Kidney (tissue), 14 donors: Measurements from ENCODE around the gene BTBD9. TPM values are rescaled to one million over a fixed set of nuclear protein-coding genes. Genes with fewer than 3 reads are reported as not detected.
A peak's percentile ranks its signal among the peaks of the same experiment; 100 is the strongest.

Source experiments
- DNase-seq, 5 donors: peaks; one replicate each; pipeline ENCODE4 v3.0.0-alpha.2; 2013 to 2020
- FAIRE-seq: peaks from 2 replicates; lab custom pipeline; 2012; peaks lifted over from hg19 to GRCh38; lab: Jason Lieb, UNC
- H3K27ac ChIP-seq, 2 donors: one replicate each; pipeline ENCODE4 v1.7.0; 2013; ENCODE audit warnings: low read depth in 2 of 2, low read length in 2 of 2, inconsistent platforms in 1 of 2
- H3K27me3 ChIP-seq: one replicate; pipeline ENCODE4 v1.7.1; 2013; ENCODE audit warnings: low read length, inconsistent platforms; ENCODE audit not compliant: control insufficient read depth, insufficient read depth
- H3K36me3 ChIP-seq, 3 donors: one replicate each; pipeline versions ENCODE4 v1.7.0 to v1.7.1; 2013; ENCODE audit warnings: low read length in 3 of 3, control low read depth in 1 of 3, inconsistent platforms in 1 of 3; ENCODE audit not compliant: insufficient read depth in 3 of 3, control insufficient read depth in 2 of 3
- H3K4me1 ChIP-seq, 3 donors: one replicate each; pipeline versions ENCODE4 v1.7.0 to v1.7.1; 2013; ENCODE audit warnings: low read length in 3 of 3, inconsistent platforms in 1 of 3, low read depth in 1 of 3; ENCODE audit not compliant: control insufficient read depth in 2 of 3, insufficient read depth in 2 of 3
- H3K4me3 ChIP-seq, 3 donors: one replicate each; pipeline versions ENCODE4 v1.7.0 to v1.8.1; 2013; ENCODE audit warnings: low read length in 3 of 3, control low read depth in 1 of 3, inconsistent platforms in 1 of 3
- H3K9ac ChIP-seq, 3 donors: one replicate each; pipeline versions ENCODE4 v1.7.0 to v1.7.1; 2013; ENCODE audit warnings: low read length in 3 of 3, control low read depth in 1 of 3, inconsistent platforms in 1 of 3
- H3K9me3 ChIP-seq, 3 donors: one replicate each; pipeline versions ENCODE4 v1.7.0 to v1.7.1; 2013; ENCODE audit warnings: low read length in 3 of 3, control low read depth in 1 of 3, inconsistent platforms in 1 of 3; ENCODE audit not compliant: control insufficient read depth in 2 of 3, insufficient read depth in 1 of 3
- CTCF ChIP-seq: IDR thresholded peaks from 3 replicates; pipeline ENCODE4 v1.5.1; 2012; ENCODE audit warnings: mild to moderate bottlenecking, moderate library complexity, borderline replicate concordance; ENCODE audit not compliant: insufficient read depth; ENCODE audit errors: extremely low read depth
- intact Hi-C: fragments of 100-400 bp; cut with DNase I; formaldehyde crosslinking; loops from one replicate; pipeline ENCODE4 v1.11.1; 2022
- polyA plus RNA-seq: library from polyadenylated mRNA; stranded (reverse); fragments of 350-450 nt; fragmentation: Illumina TruSeq; extraction: RNeasy Lipid Tissue Mini Kit (QIAGEN cat#74804); gene quantifications from one replicate; pipeline ENCODE4 v1.2.3, GENCODE V29; 2014; ENCODE audit warnings: low read depth, low replicate concordance; ENCODE audit not compliant: insufficient read depth
- total RNA-seq: library from RNA; stranded (reverse); fragmentation: NEBNext Ultra II Directional; extraction: Animal tissue kit (Norgen Biotek cat#: 25700); gene quantifications from one replicate; pipeline ENCODE4 v1.2.1, GENCODE V29; 2021
- donor health status: control.
- donor health status: control.
- donor health status: control.
- donor health status: control.
- donor health status: control.
- donor health status: DM: yes; HTN: yes; CAD: no.
- donor health status: Normal renal cell carcinoma (clear cell type).

Gene BTBD9
- total and polyA plus RNA-seq, 2 donors from 2014 or later: 4.2 to 29.9 TPM

- FAIRE-seq: no peak
- Histone ChIP-seq H3K27ac (no peak overlapping the region), H3K9me3 (no peaks in the 10 kb centered on the region), H3K9ac (no peak overlapping the region), H3K4me1 (peaks cover 0 to 4% (median 3%) of the 10 kb centered on the region in 3 donors), H3K4me3 (no peak overlapping the region), H3K36me3 (no peaks in the 10 kb centered on the region), H3K27me3 (no peaks in the 10 kb centered on the region)
- intact Hi-C loops: no loop called here
- no peak for TF ChIP-seq CTCF
- DNase-seq: no peak
These were observed 319.4 kb downstream of the BTBD9 start for GRCh38 chr6:38320358-38320757.

- intact Hi-C loops: no loop called here
- TF ChIP-seq CTCF: no peak
- no peak for DNase-seq
- Histone ChIP-seq H3K27me3 (no peaks in the 10 kb centered on the region), H3K27ac (no peak overlapping the region), H3K9me3 (no peaks in the 10 kb centered on the region), H3K4me1 (peaks cover 0 to 4% (median 3%) of the 10 kb centered on the region in 3 donors), H3K36me3 (no peaks in the 10 kb centered on the region), H3K9ac (no peak overlapping the region), H3K4me3 (no peak overlapping the region)
- no peak for FAIRE-seq
These were observed 320.2 kb downstream of the BTBD9 start for GRCh38 chr6:38319256-38320212.

GRCh38 chr6:38316099-38316868 lies 323.4 kb downstream of the BTBD9 start:
- no peak overlapping the region for H3K27ac ChIP-seq
- intact Hi-C loops: no loop called here
- H3K4me1 ChIP-seq: no peaks in the 10 kb centered on the region
- H3K36me3 ChIP-seq: no peaks in the 10 kb centered on the region
- H3K9me3 ChIP-seq: no peaks in the 10 kb centered on the region
- no peak overlapping the region for H3K9ac ChIP-seq
- FAIRE-seq (peak; percentile 33), DNase-seq (no peak)
- H3K27me3 ChIP-seq: no peaks in the 10 kb centered on the region
- no peak for TF ChIP-seq CTCF
- H3K4me3 ChIP-seq: no peak overlapping the region
